H9 (cell line): Measurements from ENCODE around the gene BIN1. TPM values are rescaled to one million over a fixed set of nuclear protein-coding genes. Genes with fewer than 3 reads are reported as not detected.

Experiments
- DNase-seq: peaks from one replicate; pipeline ENCODE4 v3.0.0-alpha.2; 2017
- H2AFZ ChIP-seq: one replicate; pipeline ENCODE4 v1.6.1; 2013; ENCODE audit warnings: mild to moderate bottlenecking, low read length, control low read depth, moderate library complexity
- H2AK5ac ChIP-seq: 2 replicates; pipeline ENCODE4 v1.6.1; 2013; ENCODE audit warnings: low read length, control low read depth, mixed read lengths; ENCODE audit not compliant: insufficient read length
- H2BK120ac ChIP-seq: one replicate; pipeline ENCODE4 v1.6.1; 2013; ENCODE audit warnings: low read depth, mild to moderate bottlenecking, low read length, control low read depth, inconsistent platforms; ENCODE audit not compliant: poor library complexity, severe bottlenecking
- H2BK12ac ChIP-seq: 2 replicates; pipeline ENCODE4 v1.6.1; 2013; ENCODE audit warnings: low read length, control low read depth, mixed read lengths, low read depth; ENCODE audit not compliant: insufficient read length
- H2BK15ac ChIP-seq: 2 replicates; pipeline ENCODE4 v1.6.1; 2013; ENCODE audit warnings: low read depth, low read length, control low read depth
- H2BK20ac ChIP-seq: one replicate; pipeline ENCODE4 v1.6.1; 2013; ENCODE audit warnings: low read depth, mild to moderate bottlenecking, low read length, control low read depth, inconsistent platforms; ENCODE audit not compliant: poor library complexity, severe bottlenecking
- H2BK5ac ChIP-seq: 2 replicates; pipeline ENCODE4 v1.6.1; 2013; ENCODE audit warnings: low read length, control low read depth, mixed read lengths; ENCODE audit not compliant: insufficient read length
- H3K14ac ChIP-seq: 2 replicates; pipeline ENCODE4 v1.6.1; 2013; ENCODE audit warnings: low read length, control low read depth; ENCODE audit not compliant: insufficient read depth
- H3K18ac ChIP-seq: 2 replicates; pipeline ENCODE4 v1.6.1; 2013; ENCODE audit warnings: low read depth, mild to moderate bottlenecking, mixed read lengths, low read length, control low read depth; ENCODE audit not compliant: insufficient read length
- H3K23ac ChIP-seq: 2 replicates; pipeline ENCODE4 v1.6.1; 2013; ENCODE audit warnings: low read length, control low read depth, mixed read lengths, low read depth; ENCODE audit not compliant: insufficient read length
- H3K23me2 ChIP-seq: 2 replicates; pipeline ENCODE4 v1.6.1; 2013; ENCODE audit warnings: low read depth, mild to moderate bottlenecking, mixed read lengths, low read length, control low read depth; ENCODE audit not compliant: insufficient read length, poor library complexity, severe bottlenecking
- H3K27ac ChIP-seq: 2 replicates; pipeline ENCODE4 v1.5.1; 2013; ENCODE audit warnings: low read length, control low read depth, mixed read lengths, low read depth; ENCODE audit not compliant: insufficient read length
- H3K27me3 ChIP-seq: 2 replicates; pipeline ENCODE4 v1.6.1; 2013; ENCODE audit warnings: low read length, control low read depth, inconsistent platforms; ENCODE audit not compliant: insufficient read depth
- H3K4ac ChIP-seq: 2 replicates; pipeline ENCODE4 v1.6.1; 2013; ENCODE audit warnings: low read depth, mild to moderate bottlenecking, control low read depth, inconsistent platforms, low read length, moderate library complexity
- H3K4me1 ChIP-seq: 2 replicates; pipeline ENCODE4 v1.6.1; 2013; ENCODE audit warnings: low read length, control low read depth, inconsistent platforms; ENCODE audit not compliant: insufficient read depth
- H3K4me2 ChIP-seq: 2 replicates; pipeline ENCODE4 v1.6.1; 2013; ENCODE audit warnings: low read length, control low read depth, mixed read lengths; ENCODE audit not compliant: insufficient read length, insufficient read depth
- H3K56ac ChIP-seq: 2 replicates; pipeline ENCODE4 v1.6.1; 2013; ENCODE audit warnings: low read depth, mild to moderate bottlenecking, mixed read lengths, low read length, control low read depth; ENCODE audit not compliant: insufficient read length
- H3K79me1 ChIP-seq: 2 replicates; pipeline ENCODE4 v1.6.1; 2013; ENCODE audit warnings: low read depth, mild to moderate bottlenecking, moderate library complexity, low read length, control low read depth, inconsistent platforms; ENCODE audit not compliant: insufficient read depth, poor library complexity, severe bottlenecking
- H3K79me2 ChIP-seq: 2 replicates; pipeline ENCODE4 v1.6.1; 2013; ENCODE audit warnings: low read length, control low read depth, inconsistent platforms; ENCODE audit not compliant: insufficient read depth
- H3K9ac ChIP-seq: 2 replicates; pipeline ENCODE4 v1.6.1; 2013; ENCODE audit warnings: low read length, control low read depth, mixed read lengths; ENCODE audit not compliant: insufficient read length; ENCODE audit errors: extremely low read depth
- H3K9me3 ChIP-seq: one replicate; pipeline ENCODE4 v1.6.1; 2013; ENCODE audit warnings: low read depth, low read length, inconsistent platforms; ENCODE audit not compliant: control insufficient read depth
- H3T11ph ChIP-seq: one replicate; pipeline ENCODE4 v1.6.1; 2013; ENCODE audit warnings: mild to moderate bottlenecking, low read length, control low read depth, inconsistent platforms
- H4K20me1 ChIP-seq: one replicate; pipeline ENCODE4 v1.6.1; 2013; ENCODE audit not compliant: control insufficient read depth, insufficient read length, insufficient read depth
- H4K5ac ChIP-seq: 2 replicates; pipeline ENCODE4 v1.6.1; 2013; ENCODE audit warnings: low read depth, mild to moderate bottlenecking, mixed read lengths, low read length, control low read depth; ENCODE audit not compliant: insufficient read length
- H4K8ac ChIP-seq: replicated peaks from 2 replicates; pipeline ENCODE4 v1.6.1; 2013; ENCODE audit warnings: low read length, control low read depth, mixed read lengths, low read depth; ENCODE audit not compliant: insufficient read length
- H4K91ac ChIP-seq: 2 replicates; pipeline ENCODE4 v1.6.1; 2013; ENCODE audit warnings: low read depth, mild to moderate bottlenecking, moderate library complexity, mixed read lengths, low read length, control low read depth; ENCODE audit not compliant: insufficient read length
- H3K27ac Mint-ChIP-seq, 3 experiments: 2 replicates in 2 of 3; 3 replicates in 1 of 3; pipeline ENCODE4 v1.8.0; 2020 to 2021; ENCODE audit warnings: mixed read lengths in 3 of 3, mild to moderate bottlenecking in 1 of 3, moderate library complexity in 1 of 3
- H3K27me3 Mint-ChIP-seq: 2 replicates; pipeline ENCODE4 v1.8.0; 2021; ENCODE audit warnings: low read depth, mild to moderate bottlenecking, moderate library complexity, mixed read lengths
- H3K36me3 Mint-ChIP-seq, 3 experiments: 2 replicates in 2 of 3; 3 replicates in 1 of 3; pipeline ENCODE4 v1.8.0; 2020 to 2021; ENCODE audit warnings: low read depth in 3 of 3, mixed read lengths in 3 of 3; ENCODE audit not compliant: insufficient read depth in 1 of 3
- H3K4me1 Mint-ChIP-seq, 2 experiments: 2 replicates each; pipeline ENCODE4 v1.8.0; 2020; ENCODE audit warnings: mixed read lengths in 2 of 2
- H3K4me3 Mint-ChIP-seq, 2 experiments: 2 replicates in 1 of 2; 3 replicates in 1 of 2; pipeline ENCODE4 v1.8.0; 2020 to 2021; ENCODE audit warnings: mild to moderate bottlenecking in 2 of 2, mixed read lengths in 2 of 2, moderate library complexity in 1 of 2
- H3K9me3 Mint-ChIP-seq, 2 experiments: 2 replicates in 1 of 2; 3 replicates in 1 of 2; pipeline ENCODE4 v1.8.0; 2020; ENCODE audit warnings: mild to moderate bottlenecking in 2 of 2, mixed read lengths in 2 of 2, moderate library complexity in 1 of 2
- CTCF ChIP-seq: fragments of 200-600 bp; sonication (generic); conservative IDR thresholded peaks from 3 replicates; pipeline ENCODE4 v1.8.0; 2021; ENCODE audit warnings: antibody characterized with exemption, mild to moderate bottlenecking
- WGBS: extraction: QIAGEN DNeasy Blood & Tissue Kit; methylation state at CpG from one replicate; pipeline ENCODE4 v1.1.7; 2013; ENCODE audit warnings: missing lambda C conversion rate, low lambda C conversion rate, mixed read lengths; ENCODE audit not compliant: insufficient read length; ENCODE audit errors: extremely low coverage; 5-methylcytosine and 5-hydroxymethylcytosine counted together
- total RNA-seq: library from RNA; stranded (reverse); gene quantifications from 2 replicates; pipeline ENCODE4 v1.2.1, GENCODE V29; 2021

BIN1 gene
- total RNA-seq, 1 experiment from 2014 or later, result 32.0 TPM

- no peak overlapping the region for H2BK12ac ChIP-seq
- H3K9ac ChIP-seq, result no peak overlapping the region
- Mint-ChIP-seq H3K27ac (peak overlapping the region; percentile 70 to 92 (median 76); a peak in 4 of 7 replicates), H3K27me3 (no peaks in the 10 kb centered on the region), H3K36me3 (peaks cover 0 to 5% (median 5%) of the 10 kb centered on the region in 3 experiments; a peak in 3 of 7 replicates), H3K9me3 (no peaks in the 10 kb centered on the region), H3K4me3 (no peak overlapping the region), H3K4me1 (peaks cover 6 to 23% of the 10 kb centered on the region in 2 experiments)
- no peaks in the 10 kb centered on the region for H3K9me3 ChIP-seq
- no peaks in the 10 kb centered on the region for H3K27me3 ChIP-seq
- no peak overlapping the region for H3K56ac ChIP-seq
- H4K20me1 ChIP-seq, result peaks cover 4% of the 10 kb centered on the region
- H3K23ac ChIP-seq, result no peak overlapping the region
- no peak overlapping the region for H3K18ac ChIP-seq
- H3K23me2 ChIP-seq, result no peaks in the 10 kb centered on the region
- H2BK5ac ChIP-seq, result no peak overlapping the region
- DNase-seq, result no peak
- H2BK15ac ChIP-seq, result no peak overlapping the region
- H3K27ac ChIP-seq, result no peak overlapping the region
- H4K8ac ChIP-seq, result no peak overlapping the region
- no peaks in the 10 kb centered on the region for H3K4me1 ChIP-seq
- no peak overlapping the region for H4K5ac ChIP-seq
- no peak overlapping the region for H2AFZ ChIP-seq
- H4K91ac ChIP-seq, result no peak overlapping the region
- no peak for TF ChIP-seq CTCF
- H2BK120ac ChIP-seq, result no peak overlapping the region
- H3K79me1 ChIP-seq, result no peaks in the 10 kb centered on the region
- no peaks in the 10 kb centered on the region for H3K79me2 ChIP-seq
- no peak overlapping the region for H3K4me2 ChIP-seq
- no peak overlapping the region for H2AK5ac ChIP-seq
- no CpG with 5 or more reads among the region's 3 CpGs for WGBS
- no peak overlapping the region for H2BK20ac ChIP-seq
- H3K4ac ChIP-seq, result no peak overlapping the region
- no peak overlapping the region for H3T11ph ChIP-seq
- no peak overlapping the region; the same call in 1 of the 2 replicates for H3K14ac ChIP-seq
Observed at GRCh38 chr2:127074358-127074757, 32.6 kb downstream of the BIN1 start.
